SK-N-SH (cell line): ENCODE measurements around the gene CDH18.

Experiments used
- CHD2 ChIP-seq: fragments of 150-350 bp; IDR thresholded peaks from 2 replicates; pipeline ENCODE4 v1.6.1; 2018; ENCODE audit warnings: low read length; ENCODE audit not compliant: partially characterized antibody
- CTCF ChIP-seq: fragments of 200-600 bp; sonication (generic); IDR thresholded peaks from 2 replicates; pipeline ENCODE4 v1.6.1; 2017; ENCODE audit warnings: antibody characterized with exemption, mild to moderate bottlenecking, moderate library complexity
- EP300 ChIP-seq, 2 experiments: IDR thresholded peaks; 2 replicates each; pipeline versions ENCODE4 v1.4.0 to v1.6.1; 2012; ENCODE audit warnings: borderline replicate concordance in 1 of 2, low read depth in 1 of 2, low read length in 1 of 2
- EZH2phosphoT487 ChIP-seq: fragments of 200-600 bp; sonication (generic); IDR thresholded peaks from 2 replicates; pipeline ENCODE4 v1.6.1; 2017; ENCODE audit warnings: low read depth, mixed run types, mild to moderate bottlenecking, antibody characterized with exemption, moderate library complexity, borderline replicate concordance
- IRF3 ChIP-seq: fragments of 150-350 bp; IDR thresholded peaks from 2 replicates; pipeline ENCODE4 v1.6.1; 2016; ENCODE audit warnings: mild to moderate bottlenecking, low read depth, low read length
- MXI1 ChIP-seq: IDR thresholded peaks from 2 replicates; pipeline ENCODE4 v1.6.1; 2012; ENCODE audit warnings: mild to moderate bottlenecking, low read depth, low read length, improper control_type of control experiment
- POLR2AphosphoS5 ChIP-seq: IDR thresholded peaks from 2 replicates; pipeline ENCODE4 v1.6.1; 2012; ENCODE audit warnings: low read depth, low read length
- RFX5 ChIP-seq: IDR thresholded peaks from 2 replicates; pipeline ENCODE4 v1.6.1; 2012; ENCODE audit warnings: mild to moderate bottlenecking, improper control_type of control experiment, low read length
- SMC3 ChIP-seq: IDR thresholded peaks from 2 replicates; pipeline ENCODE4 v1.6.1; 2012; ENCODE audit warnings: low read depth, low read length, improper control_type of control experiment
- TEAD4 ChIP-seq: IDR thresholded peaks from 2 replicates; pipeline ENCODE4 v1.4.0; 2012; ENCODE audit warnings: mild to moderate bottlenecking, borderline replicate concordance; ENCODE audit not compliant: insufficient read depth
- USF1 ChIP-seq: IDR thresholded peaks from 2 replicates; pipeline ENCODE4 v1.4.0; 2012; ENCODE audit warnings: low read depth, borderline replicate concordance
- USF2 ChIP-seq: fragments of 150-350 bp; IDR thresholded peaks from 2 replicates; pipeline ENCODE4 v1.6.1; 2017; ENCODE audit warnings: antibody characterized with exemption, low read length, low read depth, borderline replicate concordance

GRCh38 chr5:19802686-19803085, 185.3 kb downstream of the CDH18 start:
- no peak for TF ChIP-seq EP300 (IDR thresholded peaks at IDR 0.05; ENCODE audit: borderline replicate concordance in 1 of 2, low read depth in 1 of 2, low read length in 1 of 2)
- TF ChIP-seq SMC3, result no peak
- TF ChIP-seq CTCF, result no peak
- TF ChIP-seq TEAD4, result no peak
- TF ChIP-seq USF2, result no peak
- TF ChIP-seq CHD2, result no peak
- TF ChIP-seq EZH2phosphoT487, result no peak
- TF ChIP-seq IRF3, result no peak
- TF ChIP-seq POLR2AphosphoS5, result no peak
- TF ChIP-seq RFX5, result no peak
- TF ChIP-seq MXI1, result no peak
- no peak for TF ChIP-seq USF1
